GM21360 (cell line): Measurements from ENCODE around the gene ADH5.
"Not testable (repeated sequence)": the region's sequence is repeated elsewhere in the genome, so short reads cannot be mapped to it uniquely, and the experiment has no call there.

ENCODE experiments used
- ATAC-seq: cut with Tn5 transposase; IDR thresholded peaks from one replicate; pipeline ENCODE4 v1.9.1; 2021; ENCODE audit warnings: mild to moderate bottlenecking, moderate library complexity; ENCODE audit not compliant: unreplicated experiment

Gene ADH5

GRCh38 chr4:99088023-99088449, 552 bp downstream of the ADH5 start:
- ATAC-seq, result peak; percentile 24

- ATAC-seq, result no peak
Observed at GRCh38 chr4:99084595-99084994, 4.0 kb downstream of the ADH5 start.

GRCh38 chr4:99082192-99082591, 6.4 kb downstream of the ADH5 start:
- no peak for ATAC-seq

GRCh38 chr4:99080869-99081268, 7.7 kb downstream of the ADH5 start:
- not testable (repeated sequence) for ATAC-seq

GRCh38 chr4:99079625-99080295, 8.8 kb downstream of the ADH5 start:
- no peak for ATAC-seq

GRCh38 chr4:99078931-99079624, 9.5 kb downstream of the ADH5 start:
- no peak for ATAC-seq

GRCh38 chr4:99078336-99078735, 10.3 kb downstream of the ADH5 start:
- ATAC-seq, result no peak

GRCh38 chr4:99077177-99077576, 11.4 kb downstream of the ADH5 start:
- no peak for ATAC-seq

- no peak for ATAC-seq
Observed at GRCh38 chr4:99076292-99076976, 12.2 kb downstream of the ADH5 start.

GRCh38 chr4:99074816-99075215, 13.8 kb downstream of the ADH5 start:
- no peak for ATAC-seq

GRCh38 chr4:99071159-99071558, 17.4 kb downstream of the ADH5 start:
- no peak for ATAC-seq

- no peak for ATAC-seq
Observed at GRCh38 chr4:99067617-99068016, 21.0 kb downstream of the ADH5 start.

GRCh38 chr4:99065521-99065920, 23.1 kb downstream of the ADH5 start:
- not testable (repeated sequence) for ATAC-seq

- ATAC-seq, result peak; percentile 46
Observed at GRCh38 chr4:99062120-99062519, 26.5 kb downstream of the ADH5 start.

- no peak for ATAC-seq
Observed at GRCh38 chr4:99061048-99061700, 27.4 kb downstream of the ADH5 start.

GRCh38 chr4:99059550-99059949, 29.0 kb downstream of the ADH5 start:
- no peak for ATAC-seq

- no peak for ATAC-seq
Observed at GRCh38 chr4:99058228-99058627, 30.4 kb downstream of the ADH5 start.

- ATAC-seq, result no peak
Observed at GRCh38 chr4:99054428-99054994, 34.1 kb downstream of the ADH5 start.

GRCh38 chr4:99052902-99053301, 35.7 kb downstream of the ADH5 start:
- ATAC-seq, result no peak

- no peak for ATAC-seq
Observed at GRCh38 chr4:99047710-99048109, 40.9 kb downstream of the ADH5 start.

GRCh38 chr4:99043346-99043745, 45.2 kb downstream of the ADH5 start:
- ATAC-seq, result no peak
